Omental fat pad (tissue), 4 donors: ENCODE measurements around the gene CRY1. TPM values are rescaled to one million over a fixed set of nuclear protein-coding genes. Genes with fewer than 3 reads are reported as not detected.

Experiments used
- ATAC-seq: fragments of 150-250 bp; one replicate; pipeline ENCODE4 v1.9.1; 2016; ENCODE audit warnings: mild to moderate bottlenecking, moderate library complexity; ENCODE audit not compliant: low FRiP score
- DNase-seq: peaks from one replicate; pipeline ENCODE4 v3.0.0-alpha.2; 2019; ENCODE audit warnings: low spot score
- total RNA-seq, 4 donors: library from RNA; depleted of rRNA; stranded (reverse); fragments of >200 nt; gene quantifications; one replicate each; pipeline ENCODE4 v1.1.0, GENCODE V29; 2016
- TF ChIP-seq, protein P1 (sequence below), 3 donors: fragments of 450-650 bp; IDR thresholded peaks; one replicate each; pipeline ENCODE4 v1.5.1; 2016 to 2017; ENCODE audit warnings: antibody characterized with exemption in 3 of 3, mild to moderate bottlenecking in 3 of 3, moderate library complexity in 2 of 3

CRY1 gene
- total RNA-seq, 4 donors from 2014 or later: 20.7 to 97.0 (median 52.9) TPM

DNA sequence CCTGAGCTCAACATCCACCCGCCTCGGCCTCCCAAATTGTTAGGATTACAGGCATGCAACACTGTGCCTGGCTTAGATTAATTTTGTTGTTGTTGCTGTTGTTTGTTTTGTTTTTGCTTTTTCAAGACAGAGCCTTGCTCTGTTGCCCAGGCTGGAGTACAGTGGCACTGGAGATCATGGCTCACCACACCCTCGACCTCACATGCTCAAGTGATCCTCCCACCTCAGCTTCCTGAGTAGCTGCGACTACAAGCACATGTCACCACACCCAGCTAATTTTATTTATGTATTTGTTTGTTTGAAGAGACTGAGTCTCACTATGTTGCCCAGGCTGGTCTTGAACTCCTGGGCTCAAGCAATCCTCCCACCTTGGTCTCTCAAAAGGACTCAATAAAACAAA lies 26.7 kb downstream of the CRY1 start:
- DNase-seq (no peak), ATAC-seq (no peak)
- TF ChIP-seq, protein P1, sequence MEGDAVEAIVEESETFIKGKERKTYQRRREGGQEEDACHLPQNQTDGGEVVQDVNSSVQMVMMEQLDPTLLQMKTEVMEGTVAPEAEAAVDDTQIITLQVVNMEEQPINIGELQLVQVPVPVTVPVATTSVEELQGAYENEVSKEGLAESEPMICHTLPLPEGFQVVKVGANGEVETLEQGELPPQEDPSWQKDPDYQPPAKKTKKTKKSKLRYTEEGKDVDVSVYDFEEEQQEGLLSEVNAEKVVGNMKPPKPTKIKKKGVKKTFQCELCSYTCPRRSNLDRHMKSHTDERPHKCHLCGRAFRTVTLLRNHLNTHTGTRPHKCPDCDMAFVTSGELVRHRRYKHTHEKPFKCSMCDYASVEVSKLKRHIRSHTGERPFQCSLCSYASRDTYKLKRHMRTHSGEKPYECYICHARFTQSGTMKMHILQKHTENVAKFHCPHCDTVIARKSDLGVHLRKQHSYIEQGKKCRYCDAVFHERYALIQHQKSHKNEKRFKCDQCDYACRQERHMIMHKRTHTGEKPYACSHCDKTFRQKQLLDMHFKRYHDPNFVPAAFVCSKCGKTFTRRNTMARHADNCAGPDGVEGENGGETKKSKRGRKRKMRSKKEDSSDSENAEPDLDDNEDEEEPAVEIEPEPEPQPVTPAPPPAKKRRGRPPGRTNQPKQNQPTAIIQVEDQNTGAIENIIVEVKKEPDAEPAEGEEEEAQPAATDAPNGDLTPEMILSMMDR (IDR thresholded peaks at IDR 0.05): no peak

DNA sequence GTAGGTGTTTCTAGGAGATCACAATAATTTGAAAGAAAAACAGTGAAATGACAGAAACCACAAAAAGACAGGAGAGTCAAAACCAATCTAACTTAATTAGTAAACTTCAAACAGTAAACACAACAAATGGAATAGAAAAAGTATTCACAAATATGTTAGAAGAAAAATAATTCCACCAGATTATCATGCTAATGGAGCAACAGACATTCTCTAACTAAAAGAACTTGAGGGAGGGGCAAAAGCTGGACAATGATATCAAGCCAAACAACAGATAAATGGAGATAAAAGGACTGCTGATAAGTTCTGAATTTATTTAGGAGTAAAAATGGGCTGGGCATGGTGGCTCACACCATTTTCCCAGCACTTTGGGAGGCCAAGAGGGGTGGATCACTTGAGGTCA lies 28.7 kb downstream of the CRY1 start:
- TF ChIP-seq, protein P1 (IDR thresholded peaks at IDR 0.05): no peak
- ATAC-seq (no peak), DNase-seq (no peak)

DNA sequence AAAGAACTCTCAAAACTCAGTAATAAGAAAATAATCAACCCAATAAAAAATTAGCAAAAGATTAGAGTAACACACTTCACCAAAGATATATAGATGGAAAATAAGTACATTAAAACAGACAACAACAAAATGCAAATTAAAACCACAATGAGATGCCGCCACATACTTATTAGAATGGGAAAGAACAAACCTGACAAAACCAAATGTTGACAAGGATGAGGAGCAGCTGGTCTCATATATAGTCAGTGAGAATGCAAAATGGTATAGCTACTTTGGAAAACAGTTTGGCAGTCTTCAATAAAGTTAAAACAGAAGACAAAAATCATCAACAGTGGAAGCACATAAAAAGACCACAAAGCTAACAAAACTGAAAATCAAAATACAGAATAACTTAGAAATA lies 29.1 kb downstream of the CRY1 start:
- TF ChIP-seq, protein P1 (IDR thresholded peaks at IDR 0.05): no peak
- no peak for ATAC-seq
- no peak for DNase-seq

DNA sequence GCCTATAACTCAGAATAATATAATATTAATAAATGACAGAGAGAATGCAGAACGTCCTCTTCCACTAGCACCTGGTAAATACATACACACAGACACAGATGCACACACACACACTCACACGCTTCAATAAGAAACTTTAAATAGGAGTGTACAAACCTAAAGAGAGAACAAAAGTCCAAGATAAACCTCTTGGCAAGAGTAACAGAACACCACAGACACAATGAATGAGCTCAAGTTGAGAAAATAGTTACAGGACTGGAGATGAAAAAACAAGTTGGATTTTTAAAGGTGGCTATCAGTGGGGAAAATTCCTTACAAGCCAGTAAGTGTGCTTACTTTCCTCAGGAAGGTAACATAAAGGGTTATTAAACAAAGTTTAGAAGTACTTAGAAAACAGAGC lies 35.2 kb downstream of the CRY1 start:
- TF ChIP-seq, protein P1 (IDR thresholded peaks at IDR 0.05): no peak
- DNase-seq: no peak
- no peak for ATAC-seq

DNA sequence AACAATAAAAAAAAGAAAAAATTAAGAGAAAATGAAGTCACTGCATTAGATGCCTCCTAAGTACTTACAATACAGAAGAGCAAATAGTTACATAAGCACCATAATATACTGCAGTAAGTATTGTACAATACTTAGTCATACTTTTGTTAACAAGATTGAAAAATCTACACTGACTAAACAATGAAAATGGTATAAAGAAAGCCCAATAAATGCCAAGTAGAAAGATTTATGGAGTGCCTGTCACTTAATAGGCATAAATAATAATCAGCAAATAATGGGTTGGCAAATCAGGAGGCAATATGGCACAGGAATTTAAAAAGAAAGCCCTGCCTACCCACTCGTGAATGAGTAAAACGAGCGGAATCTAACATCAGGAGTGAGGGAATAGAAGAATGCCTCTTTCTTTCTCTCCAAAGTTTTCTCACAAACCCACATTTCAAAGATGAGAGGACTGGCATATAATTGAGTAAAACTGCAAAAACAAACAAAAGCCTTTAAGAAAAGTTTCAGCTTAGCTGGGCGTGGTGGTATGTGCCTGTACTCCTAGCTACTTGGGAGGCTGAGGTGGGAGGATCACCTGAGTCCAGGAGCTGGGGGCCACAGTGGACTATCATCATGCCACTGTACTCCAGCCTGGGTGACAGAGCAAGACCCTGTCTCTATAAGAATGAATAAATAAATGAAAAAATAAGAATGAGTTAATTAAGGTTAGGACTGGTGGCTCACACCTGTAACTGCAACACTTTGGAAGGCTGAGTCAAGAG lies 36.1 kb downstream of the CRY1 start:
- TF ChIP-seq, protein P1 (IDR thresholded peaks at IDR 0.05): no peak
- peak; percentile 57 for ATAC-seq
- no peak for DNase-seq

DNA sequence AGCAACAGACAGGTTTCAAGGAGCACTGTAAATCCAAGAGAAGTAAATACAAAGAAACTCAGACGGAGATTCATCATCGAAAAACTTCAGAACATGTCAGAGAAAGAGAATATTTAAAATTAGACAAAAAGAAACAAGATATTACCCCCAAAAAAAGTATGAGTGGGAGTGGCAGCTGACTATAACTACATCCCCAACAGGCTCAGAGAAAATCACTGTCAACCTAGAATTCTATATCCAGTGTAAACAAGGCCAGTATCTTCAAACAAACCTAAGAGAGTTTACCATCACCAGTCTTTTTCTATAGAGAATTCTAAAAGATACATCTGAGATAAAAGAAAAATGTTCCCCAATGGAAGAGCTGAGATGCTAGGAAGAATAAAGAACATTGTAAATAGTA lies 39.6 kb downstream of the CRY1 start:
- ATAC-seq (no peak), DNase-seq (no peak)
- TF ChIP-seq, protein P1 (IDR thresholded peaks at IDR 0.05): no peak

DNA sequence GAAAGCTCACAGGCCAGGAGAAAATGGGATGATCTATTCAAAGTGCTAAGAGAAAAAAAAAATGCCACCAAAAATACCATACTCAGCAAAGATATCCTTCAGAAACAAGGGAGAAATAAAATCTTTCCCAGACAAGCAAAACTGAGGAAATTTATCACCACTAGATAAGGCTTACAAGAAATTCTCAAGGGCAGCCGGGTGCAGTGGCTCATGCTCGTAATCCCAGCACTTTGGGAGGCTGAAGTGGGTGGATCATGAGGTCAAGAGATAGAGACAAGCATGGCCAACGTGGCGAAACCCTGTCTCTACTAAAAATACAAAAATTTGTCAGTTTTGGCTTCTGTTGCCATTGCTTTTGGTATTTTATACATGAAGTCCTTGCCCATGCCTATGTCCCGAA lies 48.2 kb downstream of the CRY1 start:
- ATAC-seq (no peak), DNase-seq (no peak)
- TF ChIP-seq, protein P1 (IDR thresholded peaks at IDR 0.05): no peak
